GM12878 (cell line): ENCODE data around the gene GRIN3A. TPM values are rescaled to one million over a fixed set of nuclear protein-coding genes. Genes with fewer than 3 reads are reported as not detected.

Source experiments
- BACH1 ChIP-seq: fragments of 450-650 bp; IDR thresholded peaks from 2 replicates; pipeline ENCODE4 v1.6.1; 2017; ENCODE audit warnings: mild to moderate bottlenecking, borderline replicate concordance
- CTCF ChIP-seq, 3 experiments: IDR thresholded peaks in 2 of 3; conservative IDR thresholded peaks in 1 of 3; 2 replicates each; pipeline ENCODE4 v1.5.1; 2011; ENCODE audit warnings: low read depth in 3 of 3, low read length in 3 of 3, mild to moderate bottlenecking in 3 of 3, control low read depth in 2 of 3, moderate library complexity in 2 of 3, inconsistent platforms in 1 of 3, mixed read lengths in 1 of 3; ENCODE audit not compliant: control insufficient read depth in 2 of 3, insufficient read depth in 1 of 3; ENCODE audit errors: extremely low read depth in 1 of 3
- IKZF2 ChIP-seq, 2 experiments: fragments of 450-650 bp; IDR thresholded peaks; 2 replicates each; pipeline ENCODE4 v1.6.1; 2017; ENCODE audit warnings: mild to moderate bottlenecking in 2 of 2, moderate library complexity in 2 of 2
- JUNB ChIP-seq: IDR thresholded peaks from 2 replicates; pipeline ENCODE4 v1.6.1; 2016; ENCODE audit warnings: antibody characterized with exemption, mild to moderate bottlenecking
- NFIC ChIP-seq: IDR thresholded peaks from 2 replicates; pipeline ENCODE4 v1.6.1; 2012; ENCODE audit warnings: low read depth, mild to moderate bottlenecking, inconsistent platforms, low read length, moderate library complexity
- NFYA ChIP-seq: IDR thresholded peaks from 2 replicates; pipeline ENCODE4 v1.6.1; 2011; ENCODE audit warnings: low read depth, mild to moderate bottlenecking, low read length, improper control_type of control experiment, borderline replicate concordance
- RAD51 ChIP-seq: fragments of 450-650 bp; IDR thresholded peaks from 2 replicates; pipeline ENCODE4 v1.6.1; 2016; ENCODE audit warnings: moderate library complexity, mild to moderate bottlenecking, inconsistent platforms
- SMAD5 ChIP-seq: IDR thresholded peaks from 2 replicates; pipeline ENCODE4 v1.6.1; 2016; ENCODE audit warnings: antibody characterized with exemption, low read depth
- YY1 ChIP-seq: IDR thresholded peaks from 2 replicates; pipeline ENCODE4 v1.6.1; 2011; ENCODE audit warnings: low read depth, mild to moderate bottlenecking, low read length
- polyA plus RNA-seq, 11 experiments: library from polyadenylated mRNA; depleted of rRNA in 4 of 11; unstranded in 6 of 11; stranded (reverse) in 5 of 11; fragments of >200 nt; fragmentation: Nextera tagmentation in 4 of 11; fragmentation: Illumina TruSeq in 1 of 11; extraction: Ambion mirVana in 4 of 11; extraction: Trizol in 1 of 11; gene quantifications; 1 replicate in 1 of 11; 2 replicates in 10 of 11; pipeline versions ENCODE4 v1.2.1 to v1.2.3, GENCODE V29; 2011 to 2016; ENCODE audit warnings: inconsistent platforms in 2 of 11, missing spikeins in 2 of 11, low read depth in 1 of 11
- total RNA-seq, 4 experiments: library from RNA; depleted of rRNA in 3 of 4; stranded (reverse); fragments of >200 nt in 3 of 4; fragmentation: Illumina TruSeq in 1 of 4; extraction: Trizol in 1 of 4; gene quantifications; 2 replicates each; pipeline versions ENCODE4 v1.2.1 to v1.2.3, GENCODE V29; 2013 to 2021
- TF ChIP-seq, protein P1 (sequence below): fragments of 450-650 bp; formaldehyde crosslinking; IDR thresholded peaks from 2 replicates; pipeline ENCODE4 v1.4.0; 2020; ENCODE audit warnings: mild to moderate bottlenecking, moderate library complexity

GRIN3A gene
- total and polyA plus RNA-seq, 10 of the 15 experiments (the other 5 are each of a cell fraction or from before 2014, with no cell fraction given) = 0.03 to 0.05 (median 0.04) TPM; not detected in 7

DNA sequence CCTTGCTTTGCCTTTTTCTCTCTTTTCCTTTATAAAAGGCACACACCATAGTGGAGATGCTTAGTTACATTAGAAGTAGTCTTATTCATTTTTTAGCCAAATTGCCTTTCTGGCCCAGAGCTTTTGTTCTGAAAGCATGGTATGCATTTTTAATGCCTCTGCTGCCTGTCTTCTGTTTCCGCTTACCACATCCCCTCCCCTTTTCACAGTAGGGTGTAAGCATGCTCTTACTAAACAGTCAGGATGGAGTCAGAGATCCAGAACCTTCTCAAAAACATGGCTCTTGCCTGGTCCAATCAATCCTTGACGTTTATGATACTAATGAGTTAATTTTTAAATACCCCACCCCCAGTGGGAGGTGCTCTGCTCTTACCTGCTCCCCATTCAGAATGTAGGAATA is 166.1 kb downstream of the GRIN3A start (continued):
- TF ChIP-seq CTCF (IDR thresholded peaks at IDR 0.05 in 2 of 3, conservative IDR thresholded peaks at IDR 0.05 in 1 of 3; ENCODE audit: control insufficient read depth in 2 of 3, extremely low read depth in 1 of 3, insufficient read depth in 1 of 3, low read depth in 3 of 3, low read length in 3 of 3) = no peak
- TF ChIP-seq NFIC = no peak
- TF ChIP-seq RAD51 = no peak
- no peak for TF ChIP-seq BACH1
- TF ChIP-seq, protein P1, sequence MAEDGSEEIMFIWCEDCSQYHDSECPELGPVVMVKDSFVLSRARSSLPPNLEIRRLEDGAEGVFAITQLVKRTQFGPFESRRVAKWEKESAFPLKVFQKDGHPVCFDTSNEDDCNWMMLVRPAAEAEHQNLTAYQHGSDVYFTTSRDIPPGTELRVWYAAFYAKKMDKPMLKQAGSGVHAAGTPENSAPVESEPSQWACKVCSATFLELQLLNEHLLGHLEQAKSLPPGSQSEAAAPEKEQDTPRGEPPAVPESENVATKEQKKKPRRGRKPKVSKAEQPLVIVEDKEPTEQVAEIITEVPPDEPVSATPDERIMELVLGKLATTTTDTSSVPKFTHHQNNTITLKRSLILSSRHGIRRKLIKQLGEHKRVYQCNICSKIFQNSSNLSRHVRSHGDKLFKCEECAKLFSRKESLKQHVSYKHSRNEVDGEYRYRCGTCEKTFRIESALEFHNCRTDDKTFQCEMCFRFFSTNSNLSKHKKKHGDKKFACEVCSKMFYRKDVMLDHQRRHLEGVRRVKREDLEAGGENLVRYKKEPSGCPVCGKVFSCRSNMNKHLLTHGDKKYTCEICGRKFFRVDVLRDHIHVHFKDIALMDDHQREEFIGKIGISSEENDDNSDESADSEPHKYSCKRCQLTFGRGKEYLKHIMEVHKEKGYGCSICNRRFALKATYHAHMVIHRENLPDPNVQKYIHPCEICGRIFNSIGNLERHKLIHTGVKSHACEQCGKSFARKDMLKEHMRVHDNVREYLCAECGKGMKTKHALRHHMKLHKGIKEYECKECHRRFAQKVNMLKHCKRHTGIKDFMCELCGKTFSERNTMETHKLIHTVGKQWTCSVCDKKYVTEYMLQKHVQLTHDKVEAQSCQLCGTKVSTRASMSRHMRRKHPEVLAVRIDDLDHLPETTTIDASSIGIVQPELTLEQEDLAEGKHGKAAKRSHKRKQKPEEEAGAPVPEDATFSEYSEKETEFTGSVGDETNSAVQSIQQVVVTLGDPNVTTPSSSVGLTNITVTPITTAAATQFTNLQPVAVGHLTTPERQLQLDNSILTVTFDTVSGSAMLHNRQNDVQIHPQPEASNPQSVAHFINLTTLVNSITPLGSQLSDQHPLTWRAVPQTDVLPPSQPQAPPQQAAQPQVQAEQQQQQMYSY (CRISPR knock-in tag) = no peak
- no peak for TF ChIP-seq SMAD5
- TF ChIP-seq JUNB = no peak
- no peak for TF ChIP-seq YY1
- TF ChIP-seq NFYA = no peak
- TF ChIP-seq IKZF2 (IDR thresholded peaks at IDR 0.05) = no peak
- TF ChIP-seq, all 136 proteins: peak for 0
